K562 (cell line): ENCODE measurements around the gene CTDNEP1.

Experiments
- ATF2 ChIP-seq: sonication (generic); formaldehyde crosslinking; IDR thresholded peaks from 2 replicates; pipeline ENCODE4 v1.8.1; 2022; ENCODE audit warnings: missing genetic modification reagents
- CREBBP ChIP-seq: IDR thresholded peaks from one replicate; pipeline ENCODE4 v1.6.1; 2012; ENCODE audit warnings: low read depth, mild to moderate bottlenecking, control low read depth, inconsistent platforms, low read length
- GABPB2 ChIP-seq: fragments of 250-450 bp; sonication (Bioruptor Pico); conservative IDR thresholded peaks from 2 replicates; pipeline ENCODE4 v1.5.1; 2021; ENCODE audit warnings: mild to moderate bottlenecking
- POLR2A ChIP-seq: fragments of 450-650 bp; conservative IDR thresholded peaks from 2 replicates; pipeline ENCODE4 v1.6.1; 2016
- SMC3 ChIP-seq: conservative IDR thresholded peaks from 2 replicates; pipeline ENCODE4 v1.6.1; 2011; ENCODE audit warnings: low read depth, low read length, improper control_type of control experiment; ENCODE audit not compliant: insufficient read depth
- SRSF3 ChIP-seq: fragments of 200-400 bp; formaldehyde crosslinking; IDR thresholded peaks from 2 replicates; pipeline ENCODE4 v1.6.1; 2016; ENCODE audit warnings: mild to moderate bottlenecking, low read length, moderate library complexity; ENCODE audit not compliant: insufficient read depth
- ZBTB7A ChIP-seq: IDR thresholded peaks from 2 replicates; pipeline ENCODE4 v1.6.1; 2011; ENCODE audit warnings: low read depth, mild to moderate bottlenecking, low read length, moderate library complexity, borderline replicate concordance; ENCODE audit not compliant: control insufficient read depth
- ZNF121 ChIP-seq: sonication (generic); formaldehyde crosslinking; conservative IDR thresholded peaks from 2 replicates; pipeline ENCODE4 v1.8.0; 2022; ENCODE audit warnings: missing genetic modification reagents
- ZNF699 ChIP-seq: fragments of 250-450 bp; sonication (Bioruptor Pico); IDR thresholded peaks from 2 replicates; pipeline ENCODE4 v1.8.0; 2021; ENCODE audit warnings: mild to moderate bottlenecking, moderate library complexity; ENCODE audit not compliant: insufficient replicate concordance
- TF ChIP-seq, protein P1 (sequence below), 3 experiments: IDR thresholded peaks in 2 of 3; conservative IDR thresholded peaks in 1 of 3; 2 replicates each; pipeline ENCODE4 v1.5.1; 2011 to 2012; ENCODE audit warnings: low read length in 3 of 3, mild to moderate bottlenecking in 3 of 3, control low read depth in 2 of 3, improper control_type of control experiment in 1 of 3, inconsistent platforms in 1 of 3, low read depth in 1 of 3, mixed read lengths in 1 of 3, moderate library complexity in 1 of 3; ENCODE audit not compliant: insufficient read depth in 2 of 3

- TF ChIP-seq SRSF3 (no peak), ZNF121 (no peak), ZBTB7A (no peak), GABPB2 (CRISPR knock-in tag) (no peak), POLR2A (no peak), SMC3 (no peak), ATF2 (CRISPR knock-in tag) (no peak), ZNF699 (CRISPR knock-in tag) (no peak), CREBBP (no peak)
- TF ChIP-seq, protein P1, sequence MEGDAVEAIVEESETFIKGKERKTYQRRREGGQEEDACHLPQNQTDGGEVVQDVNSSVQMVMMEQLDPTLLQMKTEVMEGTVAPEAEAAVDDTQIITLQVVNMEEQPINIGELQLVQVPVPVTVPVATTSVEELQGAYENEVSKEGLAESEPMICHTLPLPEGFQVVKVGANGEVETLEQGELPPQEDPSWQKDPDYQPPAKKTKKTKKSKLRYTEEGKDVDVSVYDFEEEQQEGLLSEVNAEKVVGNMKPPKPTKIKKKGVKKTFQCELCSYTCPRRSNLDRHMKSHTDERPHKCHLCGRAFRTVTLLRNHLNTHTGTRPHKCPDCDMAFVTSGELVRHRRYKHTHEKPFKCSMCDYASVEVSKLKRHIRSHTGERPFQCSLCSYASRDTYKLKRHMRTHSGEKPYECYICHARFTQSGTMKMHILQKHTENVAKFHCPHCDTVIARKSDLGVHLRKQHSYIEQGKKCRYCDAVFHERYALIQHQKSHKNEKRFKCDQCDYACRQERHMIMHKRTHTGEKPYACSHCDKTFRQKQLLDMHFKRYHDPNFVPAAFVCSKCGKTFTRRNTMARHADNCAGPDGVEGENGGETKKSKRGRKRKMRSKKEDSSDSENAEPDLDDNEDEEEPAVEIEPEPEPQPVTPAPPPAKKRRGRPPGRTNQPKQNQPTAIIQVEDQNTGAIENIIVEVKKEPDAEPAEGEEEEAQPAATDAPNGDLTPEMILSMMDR (IDR thresholded peaks at IDR 0.05 in 2 of 3, conservative IDR thresholded peaks at IDR 0.05 in 1 of 3; ENCODE audit: insufficient read depth in 2 of 3, low read depth in 1 of 3, low read length in 3 of 3), result no peak
Measured at GRCh38 chr17:7249214-7249613, 2.3 kb downstream of the CTDNEP1 start.
